ENCODE results near the gene SPDL1.

The SPDL1 gene

GRCh38 chr5:169581580-169582227, 1.9 kb upstream of the SPDL1 start:
- peaks cover 20% of the 10 kb centered on the region for H3K4me1 Mint-ChIP-seq
- no peak overlapping the region for H3K27ac Mint-ChIP-seq (ENCODE audit: low read depth)
- H3K9me3 Mint-ChIP-seq: no peaks in the 10 kb centered on the region
- H3K4me3 Mint-ChIP-seq: no peak overlapping the region
- H3K27me3 Mint-ChIP-seq: peaks cover 11% of the 10 kb centered on the region
- ATAC-seq (replicated peaks; ENCODE audit: extremely low read depth, poor library complexity, severe bottlenecking) (no peak), DNase-seq (ENCODE audit: low spot score in 2 of 2) (peak; percentile 23 to 25)
- H3K36me3 Mint-ChIP-seq (ENCODE audit: insufficient read depth): peaks cover 11% of the 10 kb centered on the region

GRCh38 chr5:169583101-169583423, 511 bp upstream of the SPDL1 start:
- H3K27me3 Mint-ChIP-seq: peaks cover 11% of the 10 kb centered on the region
- H3K9me3 Mint-ChIP-seq: no peaks in the 10 kb centered on the region
- DNase-seq (ENCODE audit: low spot score in 2 of 2) (no peak), ATAC-seq (replicated peaks; ENCODE audit: extremely low read depth, poor library complexity, severe bottlenecking) (no peak)
- H3K4me3 Mint-ChIP-seq: peak overlapping the region; percentile 93
- peaks cover 11% of the 10 kb centered on the region for H3K36me3 Mint-ChIP-seq (ENCODE audit: insufficient read depth)
- peak overlapping the region; percentile 88 for H3K27ac Mint-ChIP-seq (ENCODE audit: low read depth)
- peaks cover 20% of the 10 kb centered on the region for H3K4me1 Mint-ChIP-seq

- Mint-ChIP-seq H3K9me3 (no peaks in the 10 kb centered on the region), H3K27ac (ENCODE audit: low read depth) (no peak overlapping the region), H3K4me3 (peak overlapping the region; percentile 93), H3K36me3 (ENCODE audit: insufficient read depth) (peaks cover 19% of the 10 kb centered on the region), H3K27me3 (peaks cover 11% of the 10 kb centered on the region), H3K4me1 (peaks cover 20% of the 10 kb centered on the region)
- no peak for ATAC-seq (replicated peaks; ENCODE audit: extremely low read depth, poor library complexity, severe bottlenecking)
- no peak for DNase-seq (ENCODE audit: low spot score in 2 of 2)
Observed at GRCh38 chr5:169584998-169585451, 1.5 kb downstream of the SPDL1 start.

- peaks cover 38% of the 10 kb centered on the region for H3K36me3 Mint-ChIP-seq (ENCODE audit: insufficient read depth)
- H3K27ac Mint-ChIP-seq (ENCODE audit: low read depth): no peak overlapping the region
- DNase-seq (ENCODE audit: low spot score in 2 of 2): no peak
- no peak for ATAC-seq (replicated peaks; ENCODE audit: extremely low read depth, poor library complexity, severe bottlenecking)
- H3K9me3 Mint-ChIP-seq: no peaks in the 10 kb centered on the region
- peaks cover 7% of the 10 kb centered on the region for H3K4me1 Mint-ChIP-seq
- H3K4me3 Mint-ChIP-seq: no peak overlapping the region
- H3K27me3 Mint-ChIP-seq: no peaks in the 10 kb centered on the region
Observed at GRCh38 chr5:169590602-169591001, 7.0 kb downstream of the SPDL1 start.

GRCh38 chr5:169591636-169592035, 8.1 kb downstream of the SPDL1 start:
- peaks cover 40% of the 10 kb centered on the region for H3K36me3 Mint-ChIP-seq (ENCODE audit: insufficient read depth)
- H3K27ac Mint-ChIP-seq (ENCODE audit: low read depth): no peak overlapping the region
- no peak for ATAC-seq (replicated peaks; ENCODE audit: extremely low read depth, poor library complexity, severe bottlenecking)
- no peaks in the 10 kb centered on the region for H3K9me3 Mint-ChIP-seq
- no peak overlapping the region for H3K4me3 Mint-ChIP-seq
- H3K4me1 Mint-ChIP-seq: peaks cover under 1% of the 10 kb centered on the region
- no peak for DNase-seq (ENCODE audit: low spot score in 2 of 2)
- H3K27me3 Mint-ChIP-seq: no peaks in the 10 kb centered on the region

- no peak overlapping the region for H3K4me3 Mint-ChIP-seq
- DNase-seq (ENCODE audit: low spot score in 2 of 2): no peak
- H3K27ac Mint-ChIP-seq (ENCODE audit: low read depth): no peak overlapping the region
- no peaks in the 10 kb centered on the region for H3K4me1 Mint-ChIP-seq
- H3K9me3 Mint-ChIP-seq: no peaks in the 10 kb centered on the region
- H3K36me3 Mint-ChIP-seq (ENCODE audit: insufficient read depth): peaks cover 40% of the 10 kb centered on the region
- no peaks in the 10 kb centered on the region for H3K27me3 Mint-ChIP-seq
- ATAC-seq (replicated peaks; ENCODE audit: extremely low read depth, poor library complexity, severe bottlenecking): no peak
Observed at GRCh38 chr5:169592937-169593650, 9.5 kb downstream of the SPDL1 start.

- Mint-ChIP-seq H3K9me3 (no peaks in the 10 kb centered on the region), H3K27ac (ENCODE audit: low read depth) (no peak overlapping the region), H3K4me1 (no peaks in the 10 kb centered on the region), H3K27me3 (no peaks in the 10 kb centered on the region), H3K36me3 (ENCODE audit: insufficient read depth) (peaks cover 34% of the 10 kb centered on the region), H3K4me3 (no peak overlapping the region)
- no peak for DNase-seq (ENCODE audit: low spot score in 2 of 2)
- no peak for ATAC-seq (replicated peaks; ENCODE audit: extremely low read depth, poor library complexity, severe bottlenecking)
Observed at GRCh38 chr5:169595172-169595820, 11.7 kb downstream of the SPDL1 start.

GRCh38 chr5:169599451-169599850, 15.9 kb downstream of the SPDL1 start:
- Mint-ChIP-seq H3K27ac (ENCODE audit: low read depth) (no peak overlapping the region), H3K36me3 (ENCODE audit: insufficient read depth) (peaks cover 28% of the 10 kb centered on the region), H3K4me3 (no peak overlapping the region), H3K4me1 (no peaks in the 10 kb centered on the region), H3K27me3 (no peaks in the 10 kb centered on the region), H3K9me3 (no peaks in the 10 kb centered on the region)
- no peak for DNase-seq (ENCODE audit: low spot score in 2 of 2)
- no peak for ATAC-seq (replicated peaks; ENCODE audit: extremely low read depth, poor library complexity, severe bottlenecking)

- Mint-ChIP-seq H3K4me1 (no peaks in the 10 kb centered on the region), H3K27me3 (peaks cover 20% of the 10 kb centered on the region), H3K36me3 (ENCODE audit: insufficient read depth) (peaks cover 21% of the 10 kb centered on the region), H3K27ac (ENCODE audit: low read depth) (no peak overlapping the region), H3K9me3 (no peaks in the 10 kb centered on the region), H3K4me3 (no peak overlapping the region)
- no peak for DNase-seq (ENCODE audit: low spot score in 2 of 2)
- ATAC-seq (replicated peaks; ENCODE audit: extremely low read depth, poor library complexity, severe bottlenecking): no peak
Observed at GRCh38 chr5:169602535-169602934, 19.0 kb downstream of the SPDL1 start.

GRCh38 chr5:169606279-169606678, 22.7 kb downstream of the SPDL1 start:
- H3K4me1 Mint-ChIP-seq: no peaks in the 10 kb centered on the region
- no peaks in the 10 kb centered on the region for H3K9me3 Mint-ChIP-seq
- peaks cover 49% of the 10 kb centered on the region for H3K27me3 Mint-ChIP-seq
- no peak for DNase-seq (ENCODE audit: low spot score in 2 of 2)
- H3K36me3 Mint-ChIP-seq (ENCODE audit: insufficient read depth): peaks cover 9% of the 10 kb centered on the region
- H3K4me3 Mint-ChIP-seq: no peak overlapping the region
- no peak for ATAC-seq (replicated peaks; ENCODE audit: extremely low read depth, poor library complexity, severe bottlenecking)
- H3K27ac Mint-ChIP-seq (ENCODE audit: low read depth): no peak overlapping the region

GRCh38 chr5:169607882-169608281, 24.3 kb downstream of the SPDL1 start:
- Mint-ChIP-seq H3K36me3 (ENCODE audit: insufficient read depth) (peaks cover 4% of the 10 kb centered on the region), H3K27ac (ENCODE audit: low read depth) (no peak overlapping the region), H3K9me3 (peaks cover 6% of the 10 kb centered on the region), H3K4me1 (no peaks in the 10 kb centered on the region), H3K27me3 (peaks cover 65% of the 10 kb centered on the region), H3K4me3 (no peak overlapping the region)
- ATAC-seq (replicated peaks; ENCODE audit: extremely low read depth, poor library complexity, severe bottlenecking): no peak
- DNase-seq (ENCODE audit: low spot score in 2 of 2): no peak

GRCh38 chr5:169609716-169610115, 26.1 kb downstream of the SPDL1 start:
- H3K9me3 Mint-ChIP-seq: peaks cover 6% of the 10 kb centered on the region
- ATAC-seq (replicated peaks; ENCODE audit: extremely low read depth, poor library complexity, severe bottlenecking) (no peak), DNase-seq (ENCODE audit: low spot score in 2 of 2) (no peak)
- H3K27me3 Mint-ChIP-seq: peaks cover 74% of the 10 kb centered on the region
- no peaks in the 10 kb centered on the region for H3K4me1 Mint-ChIP-seq
- no peaks in the 10 kb centered on the region for H3K36me3 Mint-ChIP-seq (ENCODE audit: insufficient read depth)
- no peak overlapping the region for H3K27ac Mint-ChIP-seq (ENCODE audit: low read depth)
- H3K4me3 Mint-ChIP-seq: no peak overlapping the region

GRCh38 chr5:169610606-169611005, 27.0 kb downstream of the SPDL1 start:
- no peak for DNase-seq (ENCODE audit: low spot score in 2 of 2)
- Mint-ChIP-seq H3K4me3 (no peak overlapping the region), H3K27ac (ENCODE audit: low read depth) (no peak overlapping the region), H3K36me3 (ENCODE audit: insufficient read depth) (no peaks in the 10 kb centered on the region), H3K27me3 (peaks cover 73% of the 10 kb centered on the region), H3K9me3 (peaks cover 6% of the 10 kb centered on the region), H3K4me1 (no peaks in the 10 kb centered on the region)
- ATAC-seq (replicated peaks; ENCODE audit: extremely low read depth, poor library complexity, severe bottlenecking): no peak
